ENCODE results near the gene PTPRN. TPM values are rescaled to one million over a fixed set of nuclear protein-coding genes. Genes with fewer than 3 reads are reported as not detected.

PTPRN gene
- total and polyA plus RNA-seq, 2 of the 8 experiments (the other 6 are each of a cell fraction or from before 2014, with no cell fraction given): 5.4 to 8.2 TPM

DNA sequence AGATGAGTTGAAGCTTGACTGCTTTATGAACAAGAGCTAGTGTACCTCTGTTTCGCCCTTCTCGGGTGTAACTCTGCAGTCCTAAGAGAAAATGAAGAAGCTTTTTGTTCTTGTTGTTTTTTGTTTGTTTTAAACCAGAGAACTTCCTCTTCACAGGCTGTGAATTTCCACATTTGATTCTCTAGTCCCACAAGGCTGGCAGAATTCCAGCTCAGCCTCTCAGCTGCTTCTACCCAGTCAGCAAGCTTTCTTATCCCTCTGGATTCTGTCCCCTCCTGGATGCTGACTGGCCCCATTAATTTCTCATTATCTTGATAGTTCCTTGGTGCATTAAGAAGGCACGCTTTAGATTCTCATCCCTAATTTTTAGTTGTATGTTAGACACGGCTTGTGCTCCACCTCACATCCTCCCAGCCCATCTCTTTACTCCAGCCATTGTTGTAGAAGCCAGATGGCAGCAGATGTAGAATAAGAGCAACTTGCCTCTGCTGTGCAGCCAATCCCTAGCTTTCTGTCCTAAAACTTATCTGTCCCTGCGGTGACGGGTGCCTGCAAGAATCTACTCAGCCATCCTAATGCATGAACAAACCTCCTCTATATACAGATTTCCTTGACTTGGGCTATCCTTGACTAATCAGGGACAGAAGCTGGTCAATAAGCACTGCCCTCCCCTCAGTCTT is 35.7 kb upstream of the PTPRN start:
- Histone ChIP-seq H2BK120ac (replicated peaks; ENCODE audit: low read depth, low read length) (no peak overlapping the region), H3K4me3 (ENCODE audit: extremely low read depth in 1 of 4, insufficient read depth in 2 of 4, low read depth in 3 of 4, low read length in 4 of 4) (no peak overlapping the region), H3K9me3 (ENCODE audit: insufficient read depth in 2 of 2, low read depth in 1 of 2, low read length in 1 of 2) (no peaks in the 10 kb centered on the region), H4K8ac (ENCODE audit: extremely low read depth, insufficient read depth, low read length) (no peak overlapping the region), H3K4me2 (ENCODE audit: insufficient read depth in 1 of 2, low read depth in 2 of 2, low read length in 2 of 2) (no peak overlapping the region), H2BK5ac (ENCODE audit: low read depth, low read length) (no peak overlapping the region), H2BK15ac (ENCODE audit: low read length) (no peak overlapping the region), H4K20me1 (replicated peaks in 1 of 2; ENCODE audit: control insufficient read depth in 1 of 2, insufficient read depth in 2 of 2, low read length in 2 of 2) (no peaks in the 10 kb centered on the region), H3K4ac (replicated peaks; ENCODE audit: insufficient read length, low read depth, low read length) (no peak overlapping the region), H3K56ac (replicated peaks; ENCODE audit: insufficient read length, low read depth, low read length) (no peak overlapping the region), H4K5ac (ENCODE audit: insufficient read length, low read depth, low read length) (no peak overlapping the region), H3K79me2 (ENCODE audit: control insufficient read depth in 1 of 2, insufficient read depth in 2 of 2, low read length in 2 of 2) (no peaks in the 10 kb centered on the region), H3K23ac (ENCODE audit: insufficient read length) (no peak overlapping the region), H3K27me3 (replicated peaks in 1 of 4; ENCODE audit: control insufficient read depth in 3 of 4, extremely low read depth in 1 of 4, insufficient read depth in 3 of 4, low read length in 3 of 4) (no peaks in the 10 kb centered on the region; a peak in 2 of 7 replicates), H3K4me1 (replicated peaks in 1 of 4; ENCODE audit: control insufficient read depth in 3 of 4, insufficient read depth in 4 of 4, low read length in 3 of 4) (no peaks in the 10 kb centered on the region), H2BK20ac (ENCODE audit: low read length) (no peak overlapping the region), H3K79me1 (ENCODE audit: low read depth, low read length) (no peaks in the 10 kb centered on the region), H3K9ac (replicated peaks in 1 of 4; ENCODE audit: extremely low read depth in 1 of 4, low read depth in 3 of 4, low read length in 3 of 4) (no peak overlapping the region), H3K14ac (ENCODE audit: insufficient read length) (no peak overlapping the region), H3K18ac (ENCODE audit: extremely low read depth, low read length) (no peak overlapping the region), H3K36me3 (ENCODE audit: control insufficient read depth in 2 of 4, insufficient read depth in 4 of 4, low read length in 3 of 4) (no peaks in the 10 kb centered on the region), H2BK12ac (ENCODE audit: low read depth, low read length) (no peak overlapping the region), H3K23me2 (ENCODE audit: low read depth, low read length) (no peaks in the 10 kb centered on the region), H4K91ac (replicated peaks; ENCODE audit: insufficient read length, low read length) (no peak overlapping the region), H2AK5ac (ENCODE audit: low read depth, low read length) (no peak overlapping the region), H2AFZ (ENCODE audit: low read length) (peak overlapping the region; percentile 41; the same call in 1 of the 2 replicates), H3K27ac (ENCODE audit: low read depth, low read length) (no peak overlapping the region)
- POLR2A ChIA-PET (ENCODE audit: partially characterized antibody): no interaction called here
- DNase-seq (ENCODE audit: low read depth in 1 of 2, low spot score in 2 of 2) (no peak), FAIRE-seq (no peak)
- 88% methylated on average over 6 of the region's 6 CpGs; no CpG with 5 or more reads in 1 of the 2 experiments for whole genome bisulfite sequencing, 2 experiments (ENCODE audit: extremely low coverage in 1 of 2, insufficient coverage in 1 of 2, insufficient read length in 1 of 2, insufficient replicate concordance in 2 of 2, low coverage in 1 of 2, low lambda C conversion rate in 2 of 2, missing lambda C conversion rate in 1 of 2)
- TF ChIP-seq, protein P1, sequence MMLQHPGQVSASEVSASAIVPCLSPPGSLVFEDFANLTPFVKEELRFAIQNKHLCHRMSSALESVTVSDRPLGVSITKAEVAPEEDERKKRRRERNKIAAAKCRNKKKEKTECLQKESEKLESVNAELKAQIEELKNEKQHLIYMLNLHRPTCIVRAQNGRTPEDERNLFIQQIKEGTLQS (IDR thresholded peaks at IDR 0.05; ENCODE audit: insufficient read depth, low read depth, low read length): no peak
- TF ChIP-seq KDM4A (IDR thresholded peaks at IDR 0.05; ENCODE audit: low read depth, low read length, severe bottlenecking): no peak
- TF ChIP-seq CTBP2 (IDR thresholded peaks at IDR 0.05; ENCODE audit: borderline replicate concordance, insufficient read depth, insufficient read length, low read length): no peak
- CTCF ChIA-PET (ENCODE audit: partially characterized antibody): interaction anchor here (0.7 to 2.4 kb wide), 10 partner anchors 9 to 204 kb away, joined by 3 to 16 read pairs (median 4); partner anchors contain the start of gene RESP18
